GM18526 (cell line): ENCODE measurements around the gene GIN1.

ENCODE experiments used
- POLR2A ChIP-seq: IDR thresholded peaks from 3 replicates; pipeline ENCODE4 v1.6.1; 2011; ENCODE audit not compliant: insufficient read length; ENCODE audit errors: extremely low read depth

Gene GIN1

DNA sequence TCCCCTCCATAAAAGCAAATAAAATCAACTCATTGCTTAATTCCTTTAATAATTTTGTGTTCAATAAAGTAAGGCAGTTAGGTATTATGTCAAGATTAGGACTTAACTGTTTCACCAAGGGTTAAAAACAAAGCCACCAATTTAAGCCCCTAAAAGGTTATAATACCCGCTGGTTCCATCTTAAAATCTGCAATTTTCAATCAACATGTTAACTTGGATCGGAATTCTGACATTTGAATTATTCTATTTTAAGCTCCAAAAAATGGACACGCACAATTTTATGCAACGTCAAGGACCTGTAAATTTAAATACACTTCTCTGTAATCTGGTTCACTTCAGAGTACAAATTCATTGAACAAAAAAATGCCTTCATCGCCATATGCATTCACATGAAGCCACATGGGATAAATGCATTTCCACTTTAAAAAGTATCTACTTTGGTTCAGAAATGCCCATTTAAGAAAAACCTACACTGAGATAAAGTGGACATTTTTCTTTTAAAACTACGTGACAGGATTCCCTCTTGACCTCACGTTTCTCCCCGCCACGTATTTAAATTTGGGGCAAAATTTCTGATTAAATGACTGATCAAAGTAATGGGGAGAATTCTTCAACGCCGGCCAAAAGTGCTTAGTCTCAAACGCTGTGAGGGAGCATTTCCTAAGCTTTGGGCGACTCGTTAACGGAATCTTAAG is 721 bp downstream of the GIN1 start:
- no peak for TF ChIP-seq POLR2A

DNA sequence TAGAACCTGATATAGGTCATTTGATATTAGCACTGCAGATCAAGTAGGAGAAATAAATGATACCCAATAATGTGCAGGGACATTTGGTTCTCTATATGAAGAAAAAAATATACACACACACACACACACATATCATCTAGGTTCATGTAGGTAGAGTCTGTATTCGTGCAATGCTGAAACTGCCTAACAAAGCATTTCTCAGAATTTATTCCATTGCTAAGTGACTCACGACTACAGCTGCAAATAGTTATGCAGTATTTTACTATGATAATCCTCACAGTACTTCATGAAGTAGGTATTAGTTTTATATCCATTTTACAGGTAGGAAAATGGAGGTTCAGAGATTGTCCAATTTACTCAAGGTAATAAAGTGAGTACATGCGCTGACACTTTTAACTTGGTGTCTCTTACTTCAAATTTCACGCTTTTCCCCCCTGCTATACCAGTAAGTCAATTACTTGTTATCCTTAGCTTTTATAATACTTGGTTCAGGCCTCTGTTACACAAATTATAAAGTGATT is 2.4 kb downstream of the GIN1 start:
- TF ChIP-seq POLR2A: no peak

DNA sequence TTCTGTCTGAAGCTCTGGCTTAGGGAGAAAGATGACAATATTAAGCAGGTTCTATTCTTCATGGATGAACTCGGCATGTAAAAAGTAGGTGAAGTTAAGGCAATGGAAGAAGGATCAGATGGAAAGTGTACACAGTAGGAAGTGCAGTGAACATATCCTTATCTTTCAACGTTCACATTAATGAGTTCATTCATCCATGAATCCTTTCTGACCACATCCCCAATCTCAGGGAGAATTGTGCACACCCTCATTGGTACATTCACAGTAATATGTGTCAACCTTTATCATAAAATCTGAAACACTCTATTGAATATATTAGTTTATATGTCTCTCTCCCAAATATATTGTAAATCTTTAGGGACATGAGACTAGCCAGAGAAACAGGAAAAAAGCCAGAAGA is 5.5 kb downstream of the GIN1 start:
- no peak for TF ChIP-seq POLR2A

DNA sequence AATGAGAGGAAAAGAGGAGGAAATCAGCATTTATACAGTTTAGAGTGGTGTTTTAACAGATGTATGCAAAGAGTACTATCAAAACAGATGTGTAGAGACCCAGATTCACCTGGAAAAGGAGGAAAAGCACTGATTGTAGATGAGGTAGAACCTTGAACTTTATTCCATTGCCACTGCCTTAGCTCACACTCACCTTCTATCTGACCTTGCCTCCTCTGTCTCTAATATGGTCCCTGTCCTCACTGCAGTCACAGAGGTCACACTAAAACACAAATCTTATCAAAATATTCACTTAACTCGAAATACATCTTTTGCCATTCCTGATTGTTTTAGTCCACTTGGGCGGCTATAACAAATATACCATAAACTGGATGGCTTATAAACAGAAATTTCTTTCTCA is 7.0 kb downstream of the GIN1 start:
- no peak for TF ChIP-seq POLR2A

DNA sequence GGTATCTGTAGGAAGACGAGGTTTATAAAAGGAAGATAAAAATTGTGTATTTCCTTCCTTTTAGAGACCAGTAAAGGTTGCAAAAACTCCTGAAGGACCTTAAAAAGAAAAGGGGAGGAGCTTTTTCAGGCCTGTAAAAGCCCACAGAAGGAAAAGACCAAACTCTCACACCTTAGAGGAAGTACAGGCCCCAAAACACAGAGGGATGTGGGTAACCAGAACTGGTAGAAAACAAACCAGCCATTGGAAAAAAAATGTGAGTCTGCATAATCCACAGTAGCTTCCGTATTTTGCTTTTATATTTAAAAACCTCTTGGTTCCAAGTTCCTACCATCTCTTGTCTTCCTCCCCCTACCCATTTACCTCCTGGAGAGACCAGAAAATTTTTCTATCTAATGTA is 8.5 kb downstream of the GIN1 start:
- TF ChIP-seq POLR2A: no peak

DNA sequence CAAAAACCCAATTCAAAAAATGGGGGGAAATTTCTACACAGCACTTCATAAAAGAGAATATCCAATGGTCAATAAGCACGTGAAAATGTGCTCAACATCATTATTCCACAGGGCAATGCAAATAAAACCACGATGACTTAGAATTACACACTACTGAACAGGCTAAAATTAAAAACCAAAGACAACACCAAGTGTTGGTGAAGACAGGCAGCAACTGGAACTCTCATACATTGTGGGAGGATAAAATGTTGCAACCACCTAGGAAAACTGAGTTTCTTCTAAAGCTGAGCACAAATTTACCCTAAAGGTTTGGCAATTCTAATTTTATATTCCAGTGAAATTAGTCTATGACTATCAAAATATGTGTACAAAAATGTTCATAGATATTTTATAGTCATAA is 9.5 kb downstream of the GIN1 start:
- TF ChIP-seq POLR2A: no peak

DNA sequence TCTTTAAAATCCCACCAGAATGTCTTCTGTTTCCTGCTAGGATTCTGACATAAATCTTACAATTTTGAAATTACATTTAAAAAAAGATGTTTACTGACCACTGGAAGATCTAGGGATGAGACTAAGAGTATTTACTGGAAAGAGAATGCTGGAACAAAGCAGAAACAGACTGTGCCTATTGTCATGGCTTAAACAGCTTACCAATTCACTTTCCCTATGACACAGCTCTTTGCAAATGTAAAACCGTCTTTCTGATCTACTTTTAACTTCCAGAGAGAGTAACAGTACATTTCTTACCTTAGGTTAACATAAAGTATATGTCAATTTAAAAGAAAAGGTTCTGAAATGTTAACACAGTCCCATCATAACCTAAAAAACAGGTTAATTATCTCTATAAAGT is 10.7 kb downstream of the GIN1 start:
- TF ChIP-seq POLR2A: no peak

- no peak for TF ChIP-seq POLR2A
Measured at GRCh38 chr5:103108086-103108485, 11.9 kb downstream of the GIN1 start.

DNA sequence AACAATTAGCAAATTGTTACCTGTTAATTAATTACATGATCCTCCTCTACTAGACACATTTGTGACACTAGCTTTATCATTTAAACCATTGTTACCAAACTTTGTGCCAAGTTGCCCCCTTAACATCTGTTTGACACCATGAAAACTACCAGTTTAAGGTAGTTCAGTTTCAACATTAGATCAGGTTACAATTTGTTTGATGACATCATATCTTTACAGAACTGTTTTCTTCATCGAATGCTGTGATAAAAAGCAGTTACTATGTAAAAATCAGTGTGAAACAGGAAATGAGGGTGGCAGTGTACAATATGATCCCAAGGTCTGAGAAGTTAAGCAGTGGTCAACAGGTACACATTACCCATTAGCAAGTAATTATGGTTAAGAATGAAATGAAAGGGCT is 17.7 kb downstream of the GIN1 start:
- TF ChIP-seq POLR2A: no peak

DNA sequence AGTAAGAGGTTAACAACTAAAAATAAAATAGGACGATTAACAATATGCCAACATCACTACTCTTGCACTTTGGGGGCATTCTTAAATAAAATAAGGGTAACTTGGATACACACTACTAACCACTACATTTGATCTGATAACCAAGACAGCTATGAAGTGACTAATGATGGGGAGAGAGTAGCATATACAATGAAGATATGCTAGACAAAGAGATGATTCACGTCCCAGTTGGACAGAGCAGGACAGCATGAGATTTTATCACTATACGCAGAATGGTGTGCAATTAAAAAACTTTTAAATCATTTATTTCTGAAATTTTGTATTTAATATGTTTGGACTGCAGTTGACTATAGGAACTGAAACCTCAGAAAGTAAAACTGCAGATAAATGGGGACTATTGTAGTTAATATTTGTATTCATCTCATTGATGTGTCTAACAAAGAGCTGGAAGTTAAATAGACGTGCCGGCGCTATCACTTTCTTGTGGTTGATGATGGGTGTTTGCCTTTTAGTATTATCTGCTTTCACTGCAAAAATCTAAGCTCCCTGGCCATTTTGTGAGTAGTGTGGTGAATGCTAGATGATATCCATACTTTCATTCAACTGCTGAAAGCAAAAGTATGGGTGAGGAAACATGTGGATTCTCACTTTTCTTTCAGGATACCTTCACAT is 18.7 kb downstream of the GIN1 start:
- TF ChIP-seq POLR2A: no peak

- no peak for TF ChIP-seq POLR2A
Measured at GRCh38 chr5:103098993-103099392, 20.9 kb downstream of the GIN1 start.

GRCh38 chr5:103094737-103095136 is 25.2 kb downstream of the GIN1 start:
- TF ChIP-seq POLR2A: no peak

DNA sequence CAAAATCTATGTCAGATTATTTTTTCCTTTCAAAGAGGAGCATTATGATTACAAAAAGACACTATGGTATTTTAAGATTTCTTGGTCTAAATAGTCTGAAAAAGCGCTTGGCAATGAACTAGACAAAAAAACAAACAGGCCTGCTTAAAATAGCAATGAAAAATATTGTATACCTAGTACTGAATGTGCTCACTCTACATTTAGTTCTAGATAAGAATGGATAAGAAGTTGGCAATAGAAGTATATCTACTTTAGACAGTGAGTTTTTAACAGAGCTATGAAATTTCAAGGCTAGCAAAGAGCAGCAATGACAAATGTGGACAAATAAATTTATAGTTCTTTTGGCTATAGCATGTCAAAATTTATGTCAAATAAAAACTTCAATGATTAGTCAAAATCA is 26.2 kb downstream of the GIN1 start:
- no peak for TF ChIP-seq POLR2A

DNA sequence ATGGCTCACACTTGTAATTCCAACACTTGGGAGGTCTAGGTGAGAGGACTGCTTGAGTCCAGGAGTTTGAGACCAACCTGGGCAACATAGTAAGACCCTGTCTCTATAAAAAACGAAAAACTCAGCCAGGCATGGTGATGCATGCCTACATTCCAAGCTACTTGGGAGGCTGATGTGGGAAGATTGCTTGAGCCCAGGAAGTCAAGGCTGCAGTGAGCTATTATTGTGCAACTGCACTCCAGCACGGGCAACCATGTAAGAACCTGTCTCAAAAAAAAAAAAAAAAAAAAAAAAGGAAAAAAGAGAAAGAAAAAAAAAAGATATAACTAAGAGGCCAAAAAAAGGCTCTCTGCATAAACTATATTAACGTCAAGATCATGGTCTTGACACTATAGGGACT is 27.3 kb downstream of the GIN1 start:
- no peak for TF ChIP-seq POLR2A

GRCh38 chr5:103090791-103091190 is 29.1 kb downstream of the GIN1 start:
- TF ChIP-seq POLR2A: no peak

- no peak for TF ChIP-seq POLR2A
Measured at GRCh38 chr5:103089272-103089671, 30.7 kb downstream of the GIN1 start.

DNA sequence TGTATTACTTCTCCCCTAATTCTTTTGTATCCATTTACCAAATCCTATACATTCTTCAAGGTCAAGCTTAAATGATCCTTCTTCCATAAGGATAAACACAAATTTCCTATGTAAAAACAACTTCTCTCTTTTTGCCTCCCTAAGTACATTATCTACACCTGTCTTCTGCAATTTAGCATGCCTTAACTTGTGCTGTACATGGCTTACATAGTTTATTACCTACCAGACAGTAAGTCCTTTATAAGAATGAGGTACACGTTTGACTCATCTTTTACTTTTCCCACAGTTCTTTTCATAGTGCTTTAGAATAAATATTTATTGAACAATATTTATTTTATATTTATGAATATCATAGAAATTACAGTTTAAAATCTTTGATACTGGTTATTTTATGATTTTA is 33.4 kb downstream of the GIN1 start:
- TF ChIP-seq POLR2A: no peak

- TF ChIP-seq POLR2A: no peak
Measured at GRCh38 chr5:103079796-103080195, 40.1 kb downstream of the GIN1 start.

DNA sequence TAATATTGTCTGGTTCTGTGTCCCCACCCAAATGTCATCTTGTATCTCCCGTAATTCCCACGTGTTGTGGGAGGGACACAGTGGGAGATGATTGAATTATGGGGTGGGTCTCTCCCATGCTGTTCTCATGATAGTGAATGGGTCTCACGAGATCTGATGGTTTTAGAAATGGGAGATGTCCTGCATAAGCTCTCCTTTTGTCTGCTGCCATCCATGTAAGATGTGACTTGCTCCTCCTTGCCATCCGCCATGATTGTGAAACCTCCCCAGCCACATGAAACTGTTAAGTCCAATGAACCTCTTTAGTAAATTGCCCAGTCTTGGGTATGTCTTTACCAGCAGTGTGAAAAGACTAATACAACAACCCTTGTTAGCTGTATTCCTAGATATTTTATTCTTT is 44.5 kb downstream of the GIN1 start:
- no peak for TF ChIP-seq POLR2A
